Astrocyte of the hippocampus (primary cell): Measurements from ENCODE around the gene MADD.
"Not testable (repeated sequence)": the region's sequence is repeated elsewhere in the genome, so short reads cannot be mapped to it uniquely, and the experiment has no call there.

Source experiments
- DNase-seq: peaks from one replicate; pipeline ENCODE4 v3.0.0; 2011; ENCODE audit warnings: low read depth, low spot score

Gene MADD

GRCh38 chr11:47274495-47275235, 4.7 kb downstream of the MADD start:
- no peak for DNase-seq

GRCh38 chr11:47276923-47277322, 7.0 kb downstream of the MADD start:
- DNase-seq, result no peak

- no peak for DNase-seq
These were observed 8.1 kb downstream of the MADD start for GRCh38 chr11:47278058-47278457.

GRCh38 chr11:47278769-47279168, 8.8 kb downstream of the MADD start:
- no peak for DNase-seq

- no peak for DNase-seq
These were observed 10.2 kb downstream of the MADD start for GRCh38 chr11:47280099-47280498.

- DNase-seq, result no peak
These were observed 10.9 kb downstream of the MADD start for GRCh38 chr11:47280860-47281259.

- no peak for DNase-seq
These were observed 12.5 kb downstream of the MADD start for GRCh38 chr11:47282462-47282861.

GRCh38 chr11:47284151-47284550, 14.2 kb downstream of the MADD start:
- DNase-seq, result no peak

- no peak for DNase-seq
These were observed 16.2 kb downstream of the MADD start for GRCh38 chr11:47285969-47286770.

- no peak for DNase-seq
These were observed 18.1 kb downstream of the MADD start for GRCh38 chr11:47288066-47288465.

GRCh38 chr11:47289856-47290255, 19.9 kb downstream of the MADD start:
- DNase-seq, result no peak

- no peak for DNase-seq
These were observed 25.5 kb downstream of the MADD start for GRCh38 chr11:47295385-47295784.

GRCh38 chr11:47296045-47296444, 26.1 kb downstream of the MADD start:
- DNase-seq, result peak; percentile 64

- DNase-seq, result no peak
These were observed 29.1 kb downstream of the MADD start for GRCh38 chr11:47299078-47299477.

- DNase-seq, result no peak
These were observed 32.9 kb downstream of the MADD start for GRCh38 chr11:47302853-47303252.

- peak; percentile 42 for DNase-seq
These were observed 36.0 kb downstream of the MADD start for GRCh38 chr11:47305734-47306483.

GRCh38 chr11:47306484-47306844, 36.5 kb downstream of the MADD start:
- no peak for DNase-seq

GRCh38 chr11:47308050-47308823, 38.3 kb downstream of the MADD start:
- DNase-seq, result no peak

GRCh38 chr11:47314992-47315391, 45.1 kb downstream of the MADD start:
- DNase-seq, result no peak

- DNase-seq, result not testable (repeated sequence)
These were observed 46.6 kb downstream of the MADD start for GRCh38 chr11:47316501-47316900.

- no peak for DNase-seq
These were observed 47.3 kb downstream of the MADD start for GRCh38 chr11:47317064-47317828.
